ENCODE data around the gene ZNF548.

GRCh38 chr19:57437931-57438330, 48.3 kb downstream of the ZNF548 start:
- TF ChIP-seq CTCF (IDR thresholded peaks at IDR 0.05; ENCODE audit: insufficient read depth, low read depth, low read length) (no peak), EZH2 (IDR thresholded peaks at IDR 0.05; ENCODE audit: insufficient read depth, low read length) (no peak)

All from astrocyte (in vitro differentiated cells and primary cell).